BE2C (cell line): Measurements from ENCODE around the gene PACRG.

ENCODE experiments used
- DNase-seq: peaks from one replicate; pipeline ENCODE4 v3.0.0-alpha.2; 2020
- H3K27me3 ChIP-seq: fragments of 250-450 bp; sonication (Bioruptor Pico); 2 replicates; pipeline ENCODE4 v1.5.1; 2020; ENCODE audit warnings: mild to moderate bottlenecking
- H3K36me3 ChIP-seq: fragments of 250-450 bp; sonication (Bioruptor Pico); 2 replicates; pipeline ENCODE4 v1.5.1; 2020; ENCODE audit warnings: mild to moderate bottlenecking
- H3K4me1 ChIP-seq: fragments of 250-450 bp; sonication (Bioruptor Pico); 2 replicates; pipeline ENCODE4 v1.5.1; 2020
- H3K4me3 ChIP-seq: 2 replicates; pipeline ENCODE4 v1.5.1; 2011; ENCODE audit warnings: low read depth, low read length
- H3K9me3 ChIP-seq: fragments of 250-450 bp; sonication (Bioruptor Pico); 2 replicates; pipeline ENCODE4 v1.5.1; 2020
- CTCF ChIP-seq: IDR thresholded peaks from 2 replicates; pipeline ENCODE4 v1.5.1; 2012; ENCODE audit warnings: mild to moderate bottlenecking, low read depth, low read length

Gene PACRG

GRCh38 chr6:163014736-163015135 is 287.0 kb downstream of the PACRG start:
- Histone ChIP-seq H3K9me3 (no peaks in the 10 kb centered on the region), H3K4me3 (no peak overlapping the region), H3K36me3 (no peaks in the 10 kb centered on the region), H3K4me1 (no peaks in the 10 kb centered on the region), H3K27me3 (no peaks in the 10 kb centered on the region)
- DNase-seq: no peak
- no peak for TF ChIP-seq CTCF

GRCh38 chr6:163017801-163018200 is 290.0 kb downstream of the PACRG start:
- TF ChIP-seq CTCF: no peak
- Histone ChIP-seq H3K4me1 (no peaks in the 10 kb centered on the region), H3K36me3 (no peaks in the 10 kb centered on the region), H3K4me3 (no peak overlapping the region), H3K9me3 (no peaks in the 10 kb centered on the region), H3K27me3 (no peaks in the 10 kb centered on the region)
- no peak for DNase-seq

GRCh38 chr6:163019926-163020325 is 292.2 kb downstream of the PACRG start:
- no peak for DNase-seq
- no peaks in the 10 kb centered on the region for H3K27me3 ChIP-seq
- no peaks in the 10 kb centered on the region for H3K36me3 ChIP-seq
- no peak for TF ChIP-seq CTCF
- no peaks in the 10 kb centered on the region for H3K4me1 ChIP-seq
- H3K9me3 ChIP-seq: no peaks in the 10 kb centered on the region
- no peak overlapping the region for H3K4me3 ChIP-seq

- Histone ChIP-seq H3K9me3 (no peaks in the 10 kb centered on the region), H3K4me1 (no peaks in the 10 kb centered on the region), H3K27me3 (no peaks in the 10 kb centered on the region), H3K36me3 (no peaks in the 10 kb centered on the region), H3K4me3 (no peak overlapping the region)
- DNase-seq: no peak
- no peak for TF ChIP-seq CTCF
Measured at GRCh38 chr6:163021054-163021453, 293.3 kb downstream of the PACRG start.

GRCh38 chr6:163023700-163024099 is 295.9 kb downstream of the PACRG start:
- H3K4me3 ChIP-seq: no peak overlapping the region

GRCh38 chr6:163026893-163027292 is 299.1 kb downstream of the PACRG start:
- H3K36me3 ChIP-seq: no peaks in the 10 kb centered on the region

More at GRCh38 chr6:163023700-163024099, 295.9 kb downstream of the PACRG start:
- Histone ChIP-seq H3K36me3 (no peaks in the 10 kb centered on the region), H3K4me1 (no peaks in the 10 kb centered on the region), H3K9me3 (no peaks in the 10 kb centered on the region), H3K27me3 (no peaks in the 10 kb centered on the region)
- DNase-seq: no peak
- no peak for TF ChIP-seq CTCF

More at GRCh38 chr6:163026893-163027292, 299.1 kb downstream of the PACRG start:
- Histone ChIP-seq H3K27me3 (no peaks in the 10 kb centered on the region), H3K9me3 (no peaks in the 10 kb centered on the region), H3K4me3 (no peak overlapping the region), H3K4me1 (no peaks in the 10 kb centered on the region)
- DNase-seq: no peak
- TF ChIP-seq CTCF: no peak
